Measurements from ENCODE around the gene INSL3.

- TF ChIP-seq RNF219 (CRISPR knock-in tag; IDR thresholded peaks at IDR 0.05) (no peak), CTCF (CRISPR knock-in tag; IDR thresholded peaks at IDR 0.05) (no peak), HDAC2 (CRISPR knock-in tag; IDR thresholded peaks at IDR 0.05) (no peak), TAF1 (CRISPR knock-in tag; IDR thresholded peaks at IDR 0.05) (no peak), POLR2A (IDR thresholded peaks at IDR 0.05; ENCODE audit: insufficient read depth in 1 of 2, low read depth in 2 of 2, low read length in 2 of 2) (no peak), NR0B2 (CRISPR knock-in tag; IDR thresholded peaks at IDR 0.05) (no peak)
These were observed 32.7 kb downstream of the INSL3 start for GRCh38 chr19:17788632-17789031.
